GM12873 (cell line): Measurements from ENCODE around the gene AMBRA1.

Experiments used
- CTCF ChIP-seq: IDR thresholded peaks from 2 replicates; pipeline ENCODE4 v1.5.1; 2012; ENCODE audit warnings: low read depth, mild to moderate bottlenecking, moderate library complexity, low read length, control low read depth; ENCODE audit not compliant: insufficient read depth; ENCODE audit errors: missing control alignments

AMBRA1 gene

GRCh38 chr11:46421257-46421880, 172.5 kb downstream of the AMBRA1 start:
- TF ChIP-seq CTCF, result no peak

GRCh38 chr11:46420513-46420912, 173.3 kb downstream of the AMBRA1 start:
- no peak for TF ChIP-seq CTCF

- no peak for TF ChIP-seq CTCF
Measured at GRCh38 chr11:46418751-46419150, 175.1 kb downstream of the AMBRA1 start.

GRCh38 chr11:46417711-46418110, 176.1 kb downstream of the AMBRA1 start:
- TF ChIP-seq CTCF, result no peak

GRCh38 chr11:46414879-46415278, 178.9 kb downstream of the AMBRA1 start:
- TF ChIP-seq CTCF, result no peak

- no peak for TF ChIP-seq CTCF
Measured at GRCh38 chr11:46414466-46414796, 179.4 kb downstream of the AMBRA1 start.

GRCh38 chr11:46413760-46414465, 179.9 kb downstream of the AMBRA1 start:
- no peak for TF ChIP-seq CTCF
